ENCODE data around the gene ITGB1BP1. TPM values are rescaled to one million over a fixed set of nuclear protein-coding genes. Genes with fewer than 3 reads are reported as not detected.

Gene ITGB1BP1
- total and polyA plus RNA-seq, 10 of the 15 experiments (the other 5 are each of a cell fraction or from before 2014, with no cell fraction given) = 50.2 to 273 (median 97.2) TPM

DNA sequence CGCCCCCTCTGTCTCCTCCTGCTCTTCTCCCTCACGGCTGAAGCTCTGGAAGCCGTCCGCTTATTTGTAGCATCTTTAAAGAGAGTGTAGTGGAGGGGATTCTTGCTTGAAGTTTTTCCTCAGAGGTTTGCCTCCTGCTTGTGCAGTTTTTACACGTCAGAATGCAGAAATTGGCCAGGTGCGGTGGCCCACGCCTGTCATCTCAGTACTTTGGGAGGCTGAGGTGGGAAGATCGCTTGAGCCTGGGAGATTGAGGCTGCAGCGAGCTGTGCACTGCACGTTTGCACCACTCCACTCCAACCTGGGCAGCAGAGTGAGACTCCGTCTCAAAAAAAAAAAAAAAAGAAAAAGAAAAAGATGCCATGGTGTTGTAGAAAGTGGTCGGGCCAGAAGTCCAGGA is 69.0 kb downstream of the ITGB1BP1 start:
- Histone ChIP-seq H3K36me3 (ENCODE audit: control insufficient read depth in 2 of 2, insufficient read depth in 2 of 2, low read length in 1 of 2) (no peaks in the 10 kb centered on the region), H3K4me1 (ENCODE audit: control insufficient read depth, insufficient read depth, low read length) (no peaks in the 10 kb centered on the region), H3K4me3 (no peak overlapping the region), H2AFZ (ENCODE audit: control insufficient read depth, low read depth, low read length) (no peak overlapping the region), H3K9me3 (replicated peaks; ENCODE audit: control insufficient read depth, insufficient read depth, low read length) (no peaks in the 10 kb centered on the region), H3K9ac (ENCODE audit: control insufficient read depth, insufficient read depth, low read length) (no peak overlapping the region), H3K4me2 (ENCODE audit: control insufficient read depth, insufficient read depth) (no peak overlapping the region), H3K27ac (ENCODE audit: control insufficient read depth, insufficient read depth) (no peak overlapping the region), H3K27me3 (replicated peaks in 1 of 2; ENCODE audit: control insufficient read depth in 2 of 2, insufficient read depth in 2 of 2, low read length in 1 of 2) (peaks cover 4 to 14% of the 10 kb centered on the region in 2 experiments; a peak in 3 of 4 replicates), H3K79me2 (ENCODE audit: control insufficient read depth, insufficient read depth, low read length) (no peaks in the 10 kb centered on the region), H4K20me1 (ENCODE audit: control insufficient read depth, insufficient read depth) (no peaks in the 10 kb centered on the region)
- WGBS (ENCODE audit: insufficient coverage, insufficient replicate concordance, low lambda C conversion rate, missing lambda C conversion rate) = 54% methylated on average over 11 of the region's 12 CpGs
- FAIRE-seq (no peak), DNase-seq (ENCODE audit: low read depth, low spot score) (no peak), ATAC-seq (no peak)
- in situ Hi-C loops (cut with MboI) = no loop called here
- ChIA-PET CTCF (interaction anchor here (0.6 kb wide), 1 partner anchor 1274 kb away, joined by 3 read pairs; no protein-coding TSS in a partner anchor), RAD21 (ENCODE audit: unreplicated experiment) (no interaction called here), SMC1A (ENCODE audit: uncharacterized antibody, unreplicated experiment) (no interaction called here), POLR2A (no interaction called here)
- no TSS peak for BruUV-seq (replicated peaks)
- no peak for TF ChIP-seq EP300 (IDR thresholded peaks at IDR 0.05; ENCODE audit: borderline replicate concordance in 1 of 2, control insufficient read depth in 1 of 2, low read depth in 2 of 2, low read length in 2 of 2)
- TF ChIP-seq POLR2A (IDR thresholded peaks at IDR 0.05; ENCODE audit: low read depth, low read length) = no peak
- TF ChIP-seq PAX8 (IDR thresholded peaks at IDR 0.05) = no peak
- TF ChIP-seq CHD2 (IDR thresholded peaks at IDR 0.05; ENCODE audit: borderline replicate concordance, low read depth, low read length) = no peak
- TF ChIP-seq NFXL1 (IDR thresholded peaks at IDR 0.05; ENCODE audit: borderline replicate concordance) = no peak
- TF ChIP-seq WRNIP1 (IDR thresholded peaks at IDR 0.05; ENCODE audit: borderline replicate concordance, low read depth, low read length) = no peak
- no peak for TF ChIP-seq ATF2 (IDR thresholded peaks at IDR 0.05; ENCODE audit: low read length)
- TF ChIP-seq RUNX3 (IDR thresholded peaks at IDR 0.05; ENCODE audit: low read length) = no peak
- TF ChIP-seq TCF12 (IDR thresholded peaks at IDR 0.05; ENCODE audit: low read depth, low read length) = no peak
- TF ChIP-seq CREM (IDR thresholded peaks at IDR 0.05; ENCODE audit: low read depth) = no peak
- no peak for TF ChIP-seq FOS (IDR thresholded peaks at IDR 0.05; ENCODE audit: borderline replicate concordance, extremely low read depth, insufficient read length)
- no peak for TF ChIP-seq RB1 (IDR thresholded peaks at IDR 0.05; ENCODE audit: borderline replicate concordance)
- no peak for TF ChIP-seq NR2F1 (conservative IDR thresholded peaks at IDR 0.05)
- TF ChIP-seq SMC3 (IDR thresholded peaks at IDR 0.05; ENCODE audit: borderline replicate concordance, low read length) = no peak
- no peak for TF ChIP-seq FOXM1 (IDR thresholded peaks at IDR 0.05; ENCODE audit: low read depth, low read length)
- intact Hi-C loops (cut with micrococcal nuclease; ENCODE audit: unreplicated experiment) = no loop called here

Other genes with a start within 250 kb of the ITGB1BP1 start
- 0.06 and 0.16 TPM in 2 replicates for gene ASAP2, start 216.7 kb downstream of the ITGB1BP1 start, total RNA-seq (2014; rRNA removed)
- 0.05 and 0.09 TPM in 2 replicates for gene ASAP2, start 216.7 kb downstream of the ITGB1BP1 start, total RNA-seq (2014; rRNA removed; fragmentation: Illumina TruSeq; extraction: Trizol)
- 0.10 and 0.13 TPM in 2 replicates for gene ASAP2, start 216.7 kb downstream of the ITGB1BP1 start, total RNA-seq (2021)
- gene ASAP2, start 216.7 kb downstream of the ITGB1BP1 start, polyA plus RNA-seq (2011; rRNA removed) = 0.27 and 0.53 TPM in 2 replicates
- 0.06 and 0.08 TPM in 2 replicates for gene ASAP2, start 216.7 kb downstream of the ITGB1BP1 start, polyA plus RNA-seq (2014; fragmentation: Illumina TruSeq; extraction: Trizol)
- gene ASAP2, start 216.7 kb downstream of the ITGB1BP1 start, polyA plus RNA-seq (2014; fragmentation: Nextera tagmentation; extraction: Ambion mirVana) = under 1 TPM in 1 of 2 experiments, not detected in 1; 0.05 TPM
- gene ASAP2, start 216.7 kb downstream of the ITGB1BP1 start, polyA plus RNA-seq (2014; rRNA removed) = not detected in 2 replicates
- not detected for gene ASAP2, start 216.7 kb downstream of the ITGB1BP1 start, polyA plus RNA-seq (2016; fragmentation: Nextera tagmentation; extraction: Ambion mirVana)
- gene CPSF3, start 126 bp upstream of the ITGB1BP1 start, total RNA-seq (2014; rRNA removed) = 67.7 and 72.3 TPM in 2 replicates
- 97.4 and 107 TPM in 2 replicates for gene CPSF3, start 126 bp upstream of the ITGB1BP1 start, total RNA-seq (2014; rRNA removed; fragmentation: Illumina TruSeq; extraction: Trizol)
- gene CPSF3, start 126 bp upstream of the ITGB1BP1 start, total RNA-seq (2021) = 62.1 and 62.2 TPM in 2 replicates
- gene CPSF3, start 126 bp upstream of the ITGB1BP1 start, polyA plus RNA-seq (2011; rRNA removed) = 34.5 and 45.3 TPM in 2 replicates
- gene CPSF3, start 126 bp upstream of the ITGB1BP1 start, polyA plus RNA-seq (2014; fragmentation: Illumina TruSeq; extraction: Trizol) = 83.5 and 116 TPM in 2 replicates
- 100 to 1,000 TPM in 1 of 2 experiments, 10 to 100 TPM in 1; 68.7 to 101 TPM for gene CPSF3, start 126 bp upstream of the ITGB1BP1 start, polyA plus RNA-seq (2014; fragmentation: Nextera tagmentation; extraction: Ambion mirVana)
- 42.4 and 46.9 TPM in 2 replicates for gene CPSF3, start 126 bp upstream of the ITGB1BP1 start, polyA plus RNA-seq (2014; rRNA removed)
- gene CPSF3, start 126 bp upstream of the ITGB1BP1 start, polyA plus RNA-seq (2016; fragmentation: Nextera tagmentation; extraction: Ambion mirVana) = 100 to 1,000 TPM; 105 to 108 TPM
- gene IAH1, start 51.0 kb upstream of the ITGB1BP1 start, total RNA-seq (2014; rRNA removed) = 62.6 and 73.0 TPM in 2 replicates
- gene IAH1, start 51.0 kb upstream of the ITGB1BP1 start, total RNA-seq (2014; rRNA removed; fragmentation: Illumina TruSeq; extraction: Trizol) = 60.3 and 61.7 TPM in 2 replicates
- gene IAH1, start 51.0 kb upstream of the ITGB1BP1 start, total RNA-seq (2021) = 56.8 and 57.4 TPM in 2 replicates
- gene IAH1, start 51.0 kb upstream of the ITGB1BP1 start, polyA plus RNA-seq (2011; rRNA removed) = 120 and 141 TPM in 2 replicates
- gene IAH1, start 51.0 kb upstream of the ITGB1BP1 start, polyA plus RNA-seq (2014; fragmentation: Illumina TruSeq; extraction: Trizol) = 72.0 and 72.2 TPM in 2 replicates
- gene IAH1, start 51.0 kb upstream of the ITGB1BP1 start, polyA plus RNA-seq (2014; fragmentation: Nextera tagmentation; extraction: Ambion mirVana) = 100 to 1,000 TPM; 120 to 125 TPM
- 60.2 and 67.9 TPM in 2 replicates for gene IAH1, start 51.0 kb upstream of the ITGB1BP1 start, polyA plus RNA-seq (2014; rRNA removed)
- gene IAH1, start 51.0 kb upstream of the ITGB1BP1 start, polyA plus RNA-seq (2016; fragmentation: Nextera tagmentation; extraction: Ambion mirVana) = 10 to 100 TPM; 78.6 to 83.3 TPM
- 17.3 and 17.7 TPM in 2 replicates for gene ADAM17, start 132.3 kb upstream of the ITGB1BP1 start, total RNA-seq (2014; rRNA removed)
- gene ADAM17, start 132.3 kb upstream of the ITGB1BP1 start, total RNA-seq (2014; rRNA removed; fragmentation: Illumina TruSeq; extraction: Trizol) = 18.5 and 19.2 TPM in 2 replicates
- 16.4 and 18.9 TPM in 2 replicates for gene ADAM17, start 132.3 kb upstream of the ITGB1BP1 start, total RNA-seq (2021)
- gene ADAM17, start 132.3 kb upstream of the ITGB1BP1 start, polyA plus RNA-seq (2011; rRNA removed) = 8.1 and 9.9 TPM in 2 replicates
- gene ADAM17, start 132.3 kb upstream of the ITGB1BP1 start, polyA plus RNA-seq (2014; fragmentation: Illumina TruSeq; extraction: Trizol) = 12.0 and 13.3 TPM in 2 replicates
- 1 to 10 TPM; 2.3 to 3.4 TPM for gene ADAM17, start 132.3 kb upstream of the ITGB1BP1 start, polyA plus RNA-seq (2014; fragmentation: Nextera tagmentation; extraction: Ambion mirVana)
- 9.4 and 10.1 TPM in 2 replicates for gene ADAM17, start 132.3 kb upstream of the ITGB1BP1 start, polyA plus RNA-seq (2014; rRNA removed)
- gene ADAM17, start 132.3 kb upstream of the ITGB1BP1 start, polyA plus RNA-seq (2016; fragmentation: Nextera tagmentation; extraction: Ambion mirVana) = 10 to 100 TPM; 14.9 to 15.9 TPM
- gene YWHAQ, start 207.5 kb upstream of the ITGB1BP1 start, total RNA-seq (2014; rRNA removed) = 120 and 131 TPM in 2 replicates
- 191 and 196 TPM in 2 replicates for gene YWHAQ, start 207.5 kb upstream of the ITGB1BP1 start, total RNA-seq (2014; rRNA removed; fragmentation: Illumina TruSeq; extraction: Trizol)
- 283 and 290 TPM in 2 replicates for gene YWHAQ, start 207.5 kb upstream of the ITGB1BP1 start, total RNA-seq (2021)
- 309 and 430 TPM in 2 replicates for gene YWHAQ, start 207.5 kb upstream of the ITGB1BP1 start, polyA plus RNA-seq (2011; rRNA removed)
- gene YWHAQ, start 207.5 kb upstream of the ITGB1BP1 start, polyA plus RNA-seq (2014; fragmentation: Illumina TruSeq; extraction: Trizol) = 241 and 289 TPM in 2 replicates
- gene YWHAQ, start 207.5 kb upstream of the ITGB1BP1 start, polyA plus RNA-seq (2014; fragmentation: Nextera tagmentation; extraction: Ambion mirVana) = 100 to 1,000 TPM in 1 of 2 experiments, 10 to 100 TPM in 1; 63.0 to 136 TPM
- gene YWHAQ, start 207.5 kb upstream of the ITGB1BP1 start, polyA plus RNA-seq (2014; rRNA removed) = 178 and 197 TPM in 2 replicates
- gene YWHAQ, start 207.5 kb upstream of the ITGB1BP1 start, polyA plus RNA-seq (2016; fragmentation: Nextera tagmentation; extraction: Ambion mirVana) = 100 to 1,000 TPM; 513 to 515 TPM

Data from GM12878 (cell line).